GM19239 (cell line): ENCODE measurements around the gene NFATC4.
"Not testable (repeated sequence)": the region's sequence is repeated elsewhere in the genome, so short reads cannot be mapped to it uniquely, and the experiment has no call there.

Experiments used
- DNase-seq: peaks from one replicate; pipeline ENCODE4 v3.0.0; 2011; ENCODE audit warnings: low spot score; ENCODE audit not compliant: insufficient read length
- FAIRE-seq: peaks from 2 replicates; lab custom pipeline; 2011; peaks lifted over from hg19 to GRCh38; lab: Jason Lieb, UNC

Gene NFATC4

DNA sequence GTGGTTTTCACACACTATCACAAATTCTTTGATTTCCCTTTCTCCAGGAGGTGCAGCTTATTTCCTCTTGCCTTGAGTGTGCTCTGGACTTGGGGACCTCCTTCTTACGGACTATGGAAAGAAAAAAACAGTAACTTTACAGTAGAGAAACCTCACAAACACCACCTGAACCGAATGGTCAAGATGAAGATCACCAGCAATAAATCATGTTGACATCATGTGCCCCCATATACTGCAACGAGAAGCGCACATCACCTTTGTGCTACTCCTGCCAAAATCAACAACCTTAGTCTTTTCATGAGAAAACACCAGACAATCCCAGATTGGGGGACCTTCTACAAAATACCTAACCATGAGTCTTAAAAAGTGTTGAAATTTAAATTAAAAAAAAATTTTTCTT, 17.5 kb downstream of the NFATC4 start:
- no peak for DNase-seq
- no peak for FAIRE-seq

DNA sequence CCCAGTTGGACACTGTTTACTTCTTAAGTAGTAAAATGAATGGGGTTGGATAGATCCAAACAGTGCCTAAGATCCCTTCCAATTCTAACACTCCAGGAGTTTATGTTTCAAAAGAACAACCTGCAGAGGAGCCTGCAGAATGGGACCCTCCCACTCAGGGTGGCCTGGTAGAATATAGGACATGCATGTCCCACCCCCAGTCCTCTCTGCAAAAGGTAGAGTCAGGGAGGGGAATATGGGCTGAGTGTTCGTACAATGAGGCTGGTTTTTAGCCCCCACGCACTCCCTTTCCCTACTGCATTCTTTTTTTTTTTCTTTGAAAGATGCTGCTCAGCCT, 19.0 kb downstream of the NFATC4 start:
- no peak for FAIRE-seq
- DNase-seq, result no peak

DNA sequence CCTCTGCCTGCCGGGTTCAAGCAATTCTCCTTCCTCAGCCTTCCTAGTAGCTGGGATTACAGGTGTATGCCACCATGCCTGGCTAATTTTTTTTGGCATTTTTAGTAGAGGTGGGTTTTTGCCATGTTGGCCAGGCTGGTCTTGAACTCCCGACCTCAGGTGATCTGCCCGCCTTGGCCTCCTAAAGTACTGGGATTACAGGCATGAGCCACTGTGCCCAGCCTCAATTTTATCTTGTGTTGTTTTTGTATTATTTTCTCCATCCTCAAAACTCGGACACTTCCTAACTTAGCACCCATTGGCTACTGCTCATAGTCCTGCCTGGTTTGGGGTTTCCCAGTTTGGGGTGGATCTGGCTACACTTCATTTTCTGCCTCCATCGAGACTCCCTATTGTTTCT, 19.6 kb downstream of the NFATC4 start:
- not testable (repeated sequence) for DNase-seq, FAIRE-seq

DNA sequence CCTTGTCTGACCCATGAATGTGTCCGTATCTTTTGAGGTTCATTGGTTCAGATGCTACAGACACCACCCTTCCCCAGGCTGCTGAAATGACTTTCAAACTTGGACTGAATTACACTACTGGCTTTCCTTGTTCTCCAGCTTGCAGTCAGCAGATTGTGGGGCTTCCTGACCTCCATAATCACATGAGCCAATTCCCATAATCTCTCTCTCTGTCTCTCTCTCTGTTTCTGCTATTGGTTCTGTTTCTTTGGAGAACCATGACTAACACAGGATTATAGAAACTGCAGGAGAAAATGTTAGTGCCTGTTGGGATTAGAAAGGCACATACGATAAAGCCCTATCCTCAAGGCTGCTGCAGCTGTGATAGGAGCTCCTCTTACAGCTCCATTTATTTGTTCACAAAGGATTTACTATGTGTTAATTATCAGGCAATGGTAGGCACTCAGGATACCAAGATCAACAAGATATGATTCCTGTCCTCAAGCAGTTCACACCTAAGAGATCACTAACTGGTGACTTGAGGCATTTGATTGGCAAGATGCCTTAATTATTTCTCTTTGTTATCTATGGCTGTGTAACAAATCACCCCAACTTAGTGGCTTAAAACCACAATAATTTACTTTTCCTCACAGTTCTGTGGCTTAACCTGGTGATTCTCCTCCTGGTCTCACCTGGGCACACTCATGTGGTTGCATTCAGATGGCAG, 20.6 kb downstream of the NFATC4 start:
- no peak for FAIRE-seq
- DNase-seq, result no peak

DNA sequence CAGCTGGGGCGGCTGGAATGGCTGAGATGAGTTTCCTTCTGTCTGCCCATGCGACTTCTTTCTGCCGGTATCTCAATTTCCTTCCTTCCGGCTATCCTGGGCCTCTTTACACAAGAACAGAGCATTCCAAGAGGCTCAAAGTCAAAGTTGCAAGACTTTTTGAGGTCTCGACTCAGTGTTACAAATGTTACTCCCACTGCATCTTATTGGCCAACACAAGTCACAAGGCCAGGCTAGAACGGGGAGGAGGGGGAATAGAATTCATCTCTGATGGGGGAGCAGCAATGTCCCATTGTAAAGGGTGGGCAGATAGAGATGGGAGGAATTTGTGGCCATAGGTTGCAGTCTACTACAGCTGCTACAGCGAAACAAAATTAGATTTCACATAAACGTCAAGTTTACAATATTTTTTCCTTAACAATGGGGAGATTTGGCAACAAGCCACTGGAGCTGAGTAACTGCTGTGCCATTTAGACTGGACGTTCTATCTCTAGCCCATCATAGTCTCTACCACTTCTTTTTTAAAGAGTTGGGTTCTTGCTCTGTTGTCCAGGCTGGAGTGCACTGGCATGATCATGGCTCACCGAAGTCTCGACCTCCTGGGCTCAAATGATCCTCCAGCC, 21.4 kb downstream of the NFATC4 start:
- FAIRE-seq, result no peak
- no peak for DNase-seq

DNA sequence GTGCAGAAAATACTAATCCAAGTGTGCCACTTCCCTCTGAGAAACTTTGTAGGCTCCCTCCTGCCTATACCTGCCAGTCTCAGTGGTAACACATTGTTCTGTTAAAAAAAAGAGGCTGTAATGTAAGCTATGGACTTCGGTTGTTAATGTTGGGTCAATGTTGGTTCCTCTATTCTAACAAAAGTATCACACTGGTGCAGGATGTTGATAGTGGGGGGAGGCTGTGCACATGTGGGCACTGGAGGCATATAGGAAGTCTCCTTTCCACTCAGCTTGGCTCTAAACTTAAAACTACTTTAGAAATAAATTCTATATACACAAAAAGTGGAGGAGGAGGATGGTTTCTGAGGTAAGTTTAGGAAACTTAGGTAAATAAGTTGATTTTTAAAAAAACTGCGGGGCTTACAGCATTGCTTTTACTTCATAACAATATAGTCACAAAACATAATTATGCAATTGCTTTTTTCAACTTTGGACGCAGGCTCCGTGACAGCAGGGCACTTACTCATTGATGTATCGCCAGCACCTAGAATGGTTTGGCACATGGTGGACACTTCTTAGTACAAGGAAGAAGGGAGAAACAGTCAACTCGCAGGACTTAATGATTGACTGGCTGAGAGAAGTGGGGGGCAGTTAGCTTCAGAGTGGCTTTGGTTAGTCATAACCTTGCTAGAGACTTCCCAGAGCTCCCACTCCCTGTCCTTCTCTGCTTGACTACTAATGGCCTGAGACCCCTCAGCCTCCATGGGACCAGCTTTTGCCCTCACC, 22.9 kb downstream of the NFATC4 start:
- DNase-seq (no peak), FAIRE-seq (no peak)

DNA sequence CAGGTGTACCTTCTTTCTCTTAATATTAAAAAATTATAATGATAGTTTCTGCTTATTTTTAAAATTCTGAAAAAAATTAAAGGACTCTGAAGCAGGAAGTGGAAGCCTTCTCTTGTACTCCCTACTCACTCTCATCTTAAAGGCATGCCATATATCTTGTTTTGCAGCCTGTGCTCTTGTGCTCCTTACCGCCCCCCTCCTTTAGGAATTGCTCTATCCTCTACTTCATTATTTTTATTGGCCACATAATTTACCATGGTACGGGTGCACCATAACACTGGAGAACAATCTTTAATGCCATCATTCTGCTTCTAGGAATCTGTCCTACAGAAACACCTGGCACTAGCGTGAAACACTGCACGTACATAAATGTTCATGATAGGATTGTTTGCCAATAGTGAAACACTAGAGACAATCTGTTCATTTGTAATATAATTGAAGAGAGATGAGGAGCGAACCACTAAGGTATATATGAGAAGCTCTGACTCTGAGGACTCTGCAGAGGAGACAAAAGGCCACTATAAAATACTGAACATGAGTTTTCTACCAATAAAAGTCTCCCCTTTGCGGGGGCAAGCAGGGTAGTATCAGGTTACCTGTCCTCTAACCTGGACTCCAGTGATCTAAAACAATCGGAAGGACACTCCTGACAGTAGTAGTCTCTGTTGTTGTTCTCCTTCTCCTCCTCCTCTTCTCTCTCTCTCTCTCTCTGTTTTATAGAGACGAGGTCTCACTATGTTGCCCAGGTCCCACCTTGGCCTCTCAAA, 24.5 kb downstream of the NFATC4 start:
- DNase-seq (no peak), FAIRE-seq (no peak)

DNA sequence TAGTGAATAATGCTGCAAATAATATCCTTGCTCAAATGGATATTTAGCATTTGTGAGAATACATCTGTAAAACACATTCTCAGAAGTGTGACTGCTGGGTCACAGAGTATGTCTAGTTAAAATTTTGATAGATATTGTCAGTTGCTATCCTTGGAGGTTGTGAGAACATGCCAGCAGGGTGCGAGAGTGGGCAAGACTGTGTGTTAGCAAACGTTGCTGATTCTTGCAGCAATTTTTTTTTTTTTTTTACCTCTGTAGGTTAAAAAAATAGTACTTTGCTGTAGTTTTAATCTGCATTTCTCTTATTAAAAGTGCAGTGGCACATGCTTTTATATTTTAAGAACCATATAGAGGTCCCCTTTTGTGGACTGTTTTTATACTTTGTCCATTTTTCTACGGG, 26.3 kb downstream of the NFATC4 start:
- DNase-seq (no peak), FAIRE-seq (no peak)

DNA sequence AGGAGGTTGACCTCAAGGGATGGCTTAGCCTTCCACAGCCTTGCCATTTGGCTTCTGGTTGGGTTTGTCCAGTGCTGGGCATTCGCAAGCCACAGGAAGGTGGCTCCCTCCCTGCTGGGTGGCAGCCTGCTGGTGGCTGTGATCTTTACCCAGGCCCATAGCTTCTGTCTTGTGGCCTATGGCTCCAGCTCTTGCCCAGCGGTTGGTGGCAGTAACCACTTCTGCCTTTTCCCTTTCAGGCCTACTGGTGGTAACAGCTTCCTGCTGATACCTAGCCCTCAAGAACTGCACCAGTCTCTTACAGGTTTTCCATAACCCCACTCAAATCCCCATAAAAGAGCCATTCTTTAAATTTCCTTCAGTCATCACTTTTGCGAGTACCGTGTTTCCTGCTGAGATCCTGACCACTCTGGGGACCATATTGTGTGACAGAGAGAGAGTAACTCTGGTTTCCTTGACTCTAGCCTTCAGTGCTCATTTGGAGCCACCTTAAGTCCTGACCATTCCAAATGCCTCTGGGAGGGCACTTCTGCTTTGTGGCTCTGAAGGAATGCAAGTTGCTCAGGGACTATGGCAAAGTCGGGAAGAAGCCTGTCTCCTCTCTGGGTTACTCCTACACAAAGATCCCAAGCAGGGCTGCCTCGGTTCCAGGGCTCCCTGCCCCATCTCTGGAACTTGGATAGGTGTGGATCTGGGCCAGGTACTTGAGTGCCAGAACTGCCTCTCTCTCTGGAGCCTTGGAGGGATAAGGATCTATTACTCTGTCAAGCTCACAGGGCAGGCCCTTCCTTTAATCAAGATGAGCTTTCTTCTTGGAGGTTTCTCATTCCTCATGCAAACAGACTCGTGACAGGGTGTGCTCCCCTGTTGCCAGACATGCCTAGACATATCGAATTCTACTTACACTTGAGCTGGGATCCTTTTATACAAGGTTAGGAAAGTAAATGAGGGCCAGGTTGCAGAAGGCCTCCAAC, 27.9 kb downstream of the NFATC4 start:
- FAIRE-seq (no peak), DNase-seq (no peak)

DNA sequence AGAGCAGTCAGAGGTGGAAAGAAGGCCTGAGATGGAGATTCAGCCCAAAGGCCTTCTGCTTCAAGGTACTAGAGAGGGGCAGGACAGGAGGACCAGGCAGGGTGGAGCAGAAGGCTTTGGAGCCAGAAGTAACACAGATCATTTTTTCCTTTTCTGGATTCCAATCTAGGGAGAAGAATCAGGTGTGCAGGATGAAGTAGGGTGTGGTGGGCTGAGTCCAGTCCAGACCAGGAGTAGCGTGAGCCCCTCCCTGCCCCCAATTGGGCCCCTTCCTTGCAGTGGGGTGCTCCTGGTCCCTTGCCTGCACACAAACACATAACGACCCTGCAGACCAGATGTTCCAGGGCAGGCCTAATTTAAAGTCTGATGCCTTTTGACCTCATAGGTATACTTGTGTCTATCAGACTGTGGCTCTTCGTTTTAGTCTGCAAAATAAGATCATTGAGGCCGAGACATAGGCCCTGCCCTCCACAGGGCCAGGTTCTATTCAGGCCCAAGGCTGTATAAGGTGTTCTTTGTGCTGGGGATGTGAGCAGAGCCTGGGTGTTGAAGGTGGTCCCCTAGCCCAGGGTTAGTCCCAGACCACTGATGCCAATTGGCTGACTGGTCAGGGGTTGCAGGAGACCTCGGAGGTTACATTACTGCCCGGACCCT, 29.8 kb downstream of the NFATC4 start:
- DNase-seq, result no peak
- no peak for FAIRE-seq

DNA sequence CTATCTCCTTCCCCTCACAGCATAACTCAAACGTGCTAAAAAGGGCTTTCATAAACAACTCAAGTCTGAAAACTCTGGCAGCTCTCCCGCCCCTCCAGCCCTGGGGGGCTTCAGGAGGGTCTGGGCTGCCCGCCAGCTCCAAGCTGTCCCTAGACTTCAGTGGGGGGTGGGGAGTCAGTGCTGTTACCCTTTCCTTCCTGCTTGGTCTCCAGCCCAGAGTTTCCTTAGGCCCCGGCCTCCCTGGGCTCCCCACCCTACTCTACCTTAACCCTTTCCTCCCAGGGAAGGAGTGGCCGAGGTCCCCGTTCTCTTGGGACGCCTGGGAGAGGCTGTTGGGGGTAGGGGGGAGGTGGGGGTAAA, 30.3 kb downstream of the NFATC4 start:
- DNase-seq (no peak), FAIRE-seq (no peak)

DNA sequence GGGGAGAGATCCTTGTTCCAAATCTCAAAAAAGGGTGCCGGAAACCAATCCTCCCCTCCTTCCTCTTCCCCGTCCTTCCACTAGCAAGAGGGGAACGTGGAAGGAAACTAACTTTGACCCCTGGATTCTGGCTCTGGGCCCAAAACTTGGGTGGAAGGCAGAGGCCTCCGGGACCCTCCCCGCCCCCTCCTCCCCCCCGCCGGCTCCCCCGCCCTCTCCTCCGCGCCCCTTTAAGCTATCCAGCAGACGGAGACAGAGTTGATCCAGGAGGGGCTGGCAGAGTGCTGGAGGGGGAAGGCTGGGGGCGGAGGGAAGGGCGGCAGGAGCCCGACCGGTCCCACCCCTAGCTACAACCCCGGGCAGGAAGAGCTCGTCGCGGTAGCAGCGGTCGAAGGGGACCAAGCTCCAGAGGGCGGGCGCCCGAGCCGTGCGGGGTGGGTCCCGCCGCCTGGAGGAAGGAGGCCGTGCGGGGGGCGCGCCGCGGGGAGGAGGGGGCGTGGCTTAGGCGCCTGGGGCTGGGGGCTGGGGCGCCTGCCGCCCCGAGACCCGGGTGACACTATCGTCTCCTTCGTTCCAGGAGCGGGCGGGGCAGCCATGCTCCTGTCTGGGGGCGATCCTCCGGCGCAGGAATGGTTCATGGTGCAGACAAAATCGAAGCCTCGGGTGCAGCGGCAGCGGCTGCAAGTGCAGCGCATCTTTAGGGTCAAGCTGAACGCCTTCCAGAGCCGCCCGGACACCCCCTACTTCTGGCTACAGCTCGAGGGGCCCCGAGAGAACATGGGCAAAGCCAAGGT, 30.9 kb downstream of the NFATC4 start, which contains the start of gene NYNRIN:
TSS of gene NYNRIN (plus strand) at position 351 of the 794 bp plus-strand sequence. CDS start at position 595, 244 bp downstream.
- DNase-seq, result no peak
- FAIRE-seq, result no peak

DNA sequence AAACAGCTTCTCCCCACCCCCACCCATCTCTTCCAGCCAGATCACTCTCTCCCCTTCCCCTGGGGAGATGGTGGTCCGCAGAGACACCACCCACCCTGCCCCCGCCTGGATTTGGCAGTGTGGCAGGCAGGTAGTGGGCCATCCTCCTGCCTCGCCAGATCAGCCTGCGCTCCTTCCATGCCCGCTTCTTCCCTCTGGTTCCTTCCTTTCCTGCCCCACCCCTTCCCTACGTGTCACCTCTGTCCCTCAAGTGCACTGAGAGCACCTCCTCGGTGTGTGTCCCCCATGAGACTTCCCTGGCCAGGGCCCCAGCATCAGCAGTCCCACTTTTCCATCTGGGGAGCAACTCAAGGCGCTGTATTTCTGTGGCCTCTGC, 31.5 kb downstream of the NFATC4 start:
- FAIRE-seq, result no peak
- DNase-seq, result no peak

DNA sequence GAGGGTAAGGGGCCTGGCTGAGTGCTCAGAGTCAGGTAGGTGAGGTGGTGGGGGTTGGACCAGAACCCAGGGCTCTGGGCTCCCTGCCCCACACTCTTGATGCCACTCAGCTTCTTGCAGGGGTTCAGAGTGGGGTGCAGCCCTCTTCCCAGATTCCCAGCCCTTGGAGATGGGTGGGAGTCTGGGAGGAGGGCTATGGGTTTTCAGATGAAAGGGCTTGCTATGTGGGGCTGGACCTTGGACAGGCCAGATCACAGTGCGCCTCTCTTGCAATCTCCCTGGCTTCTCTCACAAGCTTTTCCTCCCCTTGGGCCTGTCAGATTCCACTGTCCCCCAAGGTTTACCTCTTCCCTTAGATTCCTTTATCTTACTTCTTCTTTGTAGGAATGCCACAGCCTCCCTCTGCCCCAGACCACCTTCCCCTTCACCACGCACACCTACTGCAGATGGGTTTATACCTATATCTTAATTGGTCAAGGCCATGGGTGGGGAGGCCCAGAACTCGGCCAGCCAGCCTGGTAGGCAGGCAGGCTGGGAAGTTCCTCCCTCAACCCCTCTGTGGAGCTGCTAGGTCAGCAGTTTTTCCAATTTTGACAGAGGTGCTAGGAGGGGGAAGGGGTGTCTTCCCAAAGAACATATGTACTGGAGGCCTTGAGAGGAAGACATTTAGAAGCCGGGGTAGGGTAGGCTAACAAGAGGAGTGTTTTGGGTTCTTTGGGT, 32.2 kb downstream of the NFATC4 start:
- no peak for FAIRE-seq
- DNase-seq, result no peak

DNA sequence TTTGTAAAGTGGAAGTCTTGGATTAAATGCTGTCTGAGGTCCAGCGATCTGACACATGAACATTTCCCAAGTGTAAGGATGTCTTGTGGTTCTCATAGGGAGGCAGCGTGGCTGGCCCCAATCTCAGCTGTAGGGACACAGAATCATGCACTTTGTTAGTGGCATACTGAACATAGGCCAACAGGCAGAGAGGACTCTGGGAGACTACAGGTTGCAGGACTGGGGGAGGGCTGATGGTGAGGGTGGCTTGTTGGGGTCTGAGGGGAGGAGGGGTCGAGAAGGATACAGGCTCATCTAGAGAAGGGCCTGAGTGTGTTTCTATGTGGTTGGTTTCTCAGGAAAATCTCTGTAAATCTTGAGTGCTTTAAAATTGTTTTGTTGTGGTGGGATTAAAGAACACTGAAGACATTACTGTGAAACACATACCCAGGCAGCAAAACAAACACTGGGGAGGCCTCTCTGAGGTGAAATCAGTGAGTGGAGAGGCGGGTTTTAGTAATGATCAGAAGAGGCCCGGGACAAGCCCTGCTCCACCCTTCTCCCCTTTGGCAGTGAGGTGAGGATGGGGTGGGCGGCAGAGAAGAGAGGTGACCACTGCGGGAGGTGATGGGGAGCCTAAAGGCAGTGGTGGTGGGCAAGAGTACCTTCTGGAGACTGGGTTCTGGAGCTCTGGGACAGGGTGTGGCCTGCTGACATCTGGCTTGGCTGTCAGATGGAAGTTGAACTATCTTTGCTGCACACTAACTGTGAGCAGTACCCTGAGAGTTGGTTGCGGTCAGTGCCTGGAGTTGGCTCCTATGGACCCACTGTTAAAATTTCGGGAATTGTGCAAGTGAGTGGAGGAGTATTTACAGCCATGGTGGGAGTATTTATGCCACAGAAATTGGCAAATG, 34.1 kb downstream of the NFATC4 start:
- DNase-seq (no peak), FAIRE-seq (no peak)

DNA sequence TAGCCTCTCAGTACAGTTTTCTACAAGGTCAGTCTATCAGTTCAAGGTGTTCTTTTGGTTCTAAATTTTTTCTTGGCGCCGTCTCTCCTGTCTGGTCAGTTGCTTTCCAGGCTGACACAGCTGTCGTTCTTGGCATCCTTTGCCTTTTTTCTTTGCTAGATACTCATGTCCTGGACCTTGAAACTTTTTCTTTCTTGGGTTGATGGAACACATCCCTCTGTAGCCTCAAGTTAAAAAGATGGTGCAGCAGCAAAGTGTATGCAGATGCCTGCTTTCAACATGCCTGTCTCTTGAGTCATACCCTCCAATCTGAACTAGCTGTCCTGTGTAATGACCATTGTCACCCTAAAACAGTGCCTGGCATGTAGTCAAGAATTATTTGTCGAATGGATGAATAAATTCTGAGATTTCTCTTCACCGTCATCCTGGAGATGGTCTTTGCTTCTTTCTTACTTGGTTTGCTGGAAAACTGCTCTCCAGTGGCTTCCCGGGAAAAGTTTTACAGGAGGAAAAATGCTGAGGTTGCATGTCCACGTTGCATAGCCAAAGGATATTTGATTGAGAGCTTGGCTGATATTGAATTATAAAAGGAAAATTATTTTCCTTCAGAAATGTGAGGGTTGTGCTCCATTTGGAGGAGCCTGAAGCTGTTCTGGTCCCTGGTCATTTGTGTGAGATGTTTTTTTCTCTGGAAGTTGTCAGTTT, 35.5 kb downstream of the NFATC4 start:
- DNase-seq (no peak), FAIRE-seq (no peak)
